Fibroblast of the aortic adventitia (primary cell): Measurements from ENCODE around the gene SLC1A2. TPM values are rescaled to one million over a fixed set of nuclear protein-coding genes. Genes with fewer than 3 reads are reported as not detected.

Source experiments
- DNase-seq: peaks from one replicate; pipeline ENCODE4 v3.0.0-alpha.2; 2010; ENCODE audit warnings: low read depth
- H3K4me3 ChIP-seq: 2 replicates; pipeline ENCODE4 v1.5.1; 2011; ENCODE audit warnings: low read depth, mild to moderate bottlenecking, control low read depth, low read length, moderate library complexity
- CTCF ChIP-seq: IDR thresholded peaks from 2 replicates; pipeline ENCODE4 v1.5.1; 2011; ENCODE audit warnings: mild to moderate bottlenecking, low read length, control low read depth, inconsistent platforms; ENCODE audit not compliant: insufficient read depth
- total RNA-seq: library from RNA; depleted of rRNA; stranded (reverse); fragments of >200 nt; gene quantifications from 2 replicates; pipeline ENCODE4 v1.2.3, GENCODE V29; 2012; ENCODE audit warnings: low replicate concordance

Gene SLC1A2
- total RNA-seq, 1 donor = 23.6 TPM

- DNase-seq = no peak
- no peak for TF ChIP-seq CTCF
- no peak overlapping the region for H3K4me3 ChIP-seq
Observed at GRCh38 chr11:35215945-35216344, 203.4 kb downstream of the SLC1A2 start.

DNA sequence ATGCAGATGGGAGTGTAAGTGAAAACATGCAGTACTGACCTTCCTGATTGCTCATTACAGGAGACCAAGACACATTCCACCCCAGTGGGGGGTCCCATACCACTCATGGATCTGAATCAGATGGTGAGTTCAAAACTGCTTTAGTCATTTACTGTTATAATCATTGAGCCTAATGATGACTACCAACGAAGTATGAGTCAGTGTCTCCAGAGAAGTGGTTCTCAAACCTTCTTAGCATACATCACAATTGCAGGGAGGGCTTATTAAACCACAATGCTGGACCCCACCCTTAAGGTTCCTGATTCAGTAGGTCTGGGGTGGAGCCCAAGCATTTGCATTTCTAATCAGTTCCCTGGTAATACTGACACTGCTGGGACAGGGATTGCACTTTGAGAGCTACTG, 204.6 kb downstream of the SLC1A2 start:
- H3K4me3 ChIP-seq = no peak overlapping the region
- DNase-seq = peak; percentile 95
- TF ChIP-seq CTCF = no peak

GRCh38 chr11:35214226-35214770, 205.1 kb downstream of the SLC1A2 start:
- no peak for TF ChIP-seq CTCF
- no peak for DNase-seq
- no peak overlapping the region for H3K4me3 ChIP-seq

DNA sequence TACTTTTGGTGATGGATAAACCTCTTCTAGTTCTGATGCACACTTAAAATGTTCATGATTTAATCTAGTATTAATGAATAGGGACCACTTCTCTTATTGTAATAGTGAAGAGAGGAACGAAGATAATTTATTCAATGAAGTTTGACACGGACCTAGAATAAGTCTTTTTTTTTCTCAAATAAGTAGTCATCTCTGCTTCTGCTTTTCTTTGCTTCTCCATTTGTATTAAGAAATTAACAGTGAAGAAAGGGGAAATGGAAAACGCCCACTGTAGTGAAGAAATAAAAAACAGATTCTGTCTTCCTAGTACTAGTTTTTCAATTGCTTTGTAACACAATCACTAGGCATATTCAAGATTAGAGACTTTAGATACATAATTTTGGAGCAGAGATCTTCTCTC, 207.4 kb downstream of the SLC1A2 start:
- DNase-seq = peak; percentile 40
- TF ChIP-seq CTCF = no peak
- no peak overlapping the region for H3K4me3 ChIP-seq

- TF ChIP-seq CTCF = no peak
- H3K4me3 ChIP-seq = no peak overlapping the region
- DNase-seq = no peak
Observed at GRCh38 chr11:35210876-35211546, 208.3 kb downstream of the SLC1A2 start.

- TF ChIP-seq CTCF = no peak
- no peak for DNase-seq
- H3K4me3 ChIP-seq = no peak overlapping the region
Observed at GRCh38 chr11:35208795-35209194, 210.6 kb downstream of the SLC1A2 start.
